Stimulated activated CD8-positive, alpha-beta memory T cell treated with anti-CD3 and anti-CD28 coated beads, Interleukin-4, amount 100 ng/mL, for 1 hour (primary cell): Measurements from ENCODE around the gene PLOD1.
A peak's percentile ranks its signal among the peaks of the same experiment; 100 is the strongest.

ENCODE experiments used
- DNase-seq, 2 donors: peaks; one replicate each; pipeline ENCODE4 v3.0.0-alpha.2; 2020; ENCODE audit warnings: low read depth in 2 of 2, low spot score in 1 of 2

Gene PLOD1

DNA sequence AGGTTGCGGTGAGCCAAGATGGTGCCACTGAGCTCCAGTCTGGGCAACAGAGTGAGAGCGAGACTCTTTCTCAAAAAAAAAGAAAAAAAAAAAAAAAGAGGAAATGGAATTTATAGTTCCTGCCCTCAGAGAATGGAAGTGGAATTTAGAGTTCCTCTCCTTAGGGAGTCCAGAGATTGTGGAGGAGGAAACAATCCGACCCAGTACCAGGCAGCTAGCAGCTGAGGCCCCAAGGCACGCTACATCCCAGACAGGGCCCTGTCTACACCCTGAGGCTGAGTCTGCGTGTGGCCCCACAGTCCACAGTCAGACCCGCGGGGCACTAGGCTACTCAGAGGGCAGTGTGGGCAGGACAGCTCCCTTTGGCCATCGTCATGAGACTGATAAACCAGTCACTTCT, 43.8 kb downstream of the PLOD1 start:
- no peak for DNase-seq

DNA sequence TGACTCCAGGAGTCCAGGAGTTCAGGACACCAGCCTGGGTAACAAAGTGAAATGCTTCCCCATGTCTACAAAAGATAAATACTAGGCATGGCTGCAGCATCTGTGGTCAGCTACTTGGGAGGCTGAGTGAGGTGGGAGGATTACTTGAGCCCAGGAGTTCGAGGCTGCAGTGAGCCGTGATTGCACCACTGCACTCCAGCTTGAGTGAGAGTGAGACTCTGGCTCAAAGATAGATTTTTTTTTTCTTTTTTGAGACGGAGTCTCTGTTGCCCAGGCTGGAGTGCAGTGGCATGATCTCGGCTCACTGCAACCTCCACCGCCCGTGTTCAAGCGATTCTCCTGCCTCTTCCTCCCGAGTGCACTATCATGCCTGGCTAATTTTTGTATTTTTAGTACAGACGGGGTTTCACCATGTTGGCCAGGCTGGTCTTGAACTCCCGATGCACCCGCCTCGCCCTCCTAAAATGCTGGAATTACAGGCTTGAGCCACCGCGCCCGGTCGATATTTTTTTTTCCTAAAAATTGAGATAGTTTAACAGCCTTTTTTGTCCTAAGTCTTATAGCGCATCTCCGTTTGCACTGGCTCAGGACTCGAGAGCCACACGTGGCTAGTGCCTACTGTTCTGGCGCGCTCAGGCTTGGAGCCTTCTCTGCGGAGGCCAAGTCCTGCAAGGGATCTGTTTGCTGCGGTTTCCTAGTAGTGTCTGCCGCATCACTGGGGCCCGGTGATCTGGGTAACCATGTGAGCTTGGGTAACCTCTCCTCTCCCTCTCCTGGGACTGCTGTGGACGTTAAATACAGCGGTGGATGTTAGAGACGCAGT, 44.7 kb downstream of the PLOD1 start:
- DNase-seq = no peak

DNA sequence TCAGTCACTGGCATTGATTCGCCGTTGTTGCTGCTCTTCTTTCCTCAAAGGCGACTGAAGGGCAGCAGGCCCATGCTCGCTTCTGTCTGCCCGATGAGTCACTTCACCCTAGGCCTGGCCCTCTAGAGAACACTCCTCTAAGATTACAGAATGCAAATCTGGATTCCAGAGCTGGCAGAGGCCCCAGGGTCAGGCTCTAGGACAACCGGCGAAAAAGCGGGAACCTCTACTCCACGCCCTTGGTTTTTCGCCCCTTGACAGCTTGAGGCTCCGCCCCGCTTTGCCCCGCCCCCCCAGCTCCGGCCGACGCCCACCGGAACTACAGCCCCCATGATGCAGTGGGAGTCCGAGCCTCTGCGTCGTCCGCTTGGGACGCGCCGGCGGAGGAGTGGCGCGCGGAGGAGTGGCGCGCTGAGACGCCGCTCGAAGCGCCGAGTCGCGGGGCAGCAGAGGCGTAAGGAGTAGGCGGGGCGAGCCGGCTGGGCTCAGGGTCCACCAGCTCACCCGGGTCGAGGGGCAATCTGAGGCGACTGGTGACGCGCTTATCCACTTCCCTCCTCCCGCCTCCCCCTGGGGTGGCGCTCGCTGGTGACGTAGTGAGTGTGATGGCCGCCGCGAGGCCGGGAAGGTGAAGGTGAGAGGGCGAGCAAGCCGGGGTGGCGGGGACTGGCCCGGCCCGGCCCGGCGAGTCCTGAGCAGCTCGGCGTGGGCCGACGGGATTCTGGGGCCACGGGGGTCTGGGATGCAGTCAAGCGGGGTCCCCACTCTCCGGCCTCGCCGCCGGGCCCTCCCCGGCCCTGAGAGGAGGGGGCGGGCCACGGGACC, 45.5 kb downstream of the PLOD1 start, which contains the start of gene MFN2:
Gene MFN2 (plus strand): TSS at position 594 of the 825 bp plus-strand sequence. CDS start 8,725 bp downstream, outside the sequence.
- peak; percentile 83 to 89 for DNase-seq

DNA sequence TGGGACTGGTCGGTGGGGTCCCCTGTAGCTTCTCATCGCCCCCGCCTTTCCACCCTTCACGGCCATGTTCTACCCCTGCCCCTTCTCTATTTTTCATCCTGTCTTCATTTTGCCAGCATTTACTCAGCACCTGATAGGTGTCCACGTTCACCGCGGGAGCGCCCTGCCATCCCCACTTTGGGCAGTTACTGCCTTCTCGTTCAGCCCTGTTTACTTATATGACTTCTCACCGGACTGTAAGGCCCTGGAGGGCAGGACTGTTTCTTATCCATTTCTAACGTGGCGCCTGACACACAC, 46.1 kb downstream of the PLOD1 start:
- DNase-seq = no peak

DNA sequence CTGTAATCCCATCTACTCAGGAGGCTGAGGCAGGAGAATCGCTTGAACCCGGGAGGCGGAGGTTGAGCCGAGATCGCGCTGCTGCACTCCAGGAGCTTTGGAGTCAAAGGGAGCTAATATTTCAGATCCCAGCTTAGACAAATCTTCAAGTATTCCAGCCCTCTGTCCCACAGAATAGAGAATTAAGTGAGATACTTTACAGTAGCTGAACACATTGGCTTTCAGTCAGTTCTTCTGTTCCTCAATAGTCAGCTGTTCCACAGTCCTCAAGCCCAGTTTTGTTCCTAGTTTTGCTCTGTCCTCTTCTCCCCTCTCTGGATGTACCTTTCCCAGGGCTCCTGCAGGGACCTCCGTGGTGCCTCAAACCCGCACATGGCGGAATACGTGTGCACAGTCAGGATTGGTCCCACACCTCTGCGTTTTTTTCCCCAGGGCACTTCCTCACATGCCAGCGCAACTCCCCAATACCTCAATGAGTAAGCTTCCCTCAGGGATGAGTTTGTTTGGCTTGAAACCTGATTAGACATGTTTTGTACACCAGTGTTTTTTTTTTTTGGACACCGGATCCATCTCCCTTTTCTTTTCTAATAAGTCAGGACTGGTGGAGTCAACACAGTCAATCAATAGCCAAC, 47.0 kb downstream of the PLOD1 start:
- DNase-seq = no peak

DNA sequence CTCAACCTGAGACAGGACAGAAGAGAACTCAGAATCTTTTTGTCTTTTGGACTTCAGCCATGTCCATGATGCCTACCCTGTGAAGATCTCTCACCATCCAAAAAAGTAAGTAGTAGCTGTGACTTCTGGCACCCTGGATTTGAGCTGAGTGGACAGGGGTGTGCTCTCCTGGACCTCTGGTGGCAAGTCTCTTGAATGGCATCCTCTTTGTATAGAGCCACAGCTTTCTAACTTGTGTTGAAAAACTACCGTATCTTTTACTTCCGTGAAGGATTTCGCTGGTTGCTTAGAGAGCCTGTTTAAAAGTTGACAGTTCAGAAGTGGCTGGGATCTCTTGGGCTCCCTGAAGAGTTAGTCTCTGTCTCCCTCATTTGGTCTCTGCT, 47.5 kb downstream of the PLOD1 start:
- DNase-seq = no peak

DNA sequence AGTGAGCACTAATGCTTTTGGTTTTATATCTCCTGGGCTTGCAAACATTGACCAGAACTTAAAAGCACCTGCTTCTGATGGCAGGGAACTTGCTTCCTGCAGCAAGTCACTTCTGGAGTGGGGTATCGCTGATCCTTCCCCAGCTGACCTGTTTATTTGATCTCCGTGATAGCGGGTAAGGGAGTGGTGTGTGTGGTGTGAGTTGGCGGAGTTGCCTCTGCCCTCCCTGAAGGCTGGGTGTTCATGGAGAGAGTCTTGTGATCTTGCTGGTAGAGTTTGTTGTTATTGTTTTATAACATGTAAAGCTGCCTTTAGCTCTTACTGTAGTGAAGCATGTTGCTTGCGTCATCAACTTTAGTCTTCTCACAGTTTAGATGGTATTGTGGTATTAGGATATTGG, 49.6 kb downstream of the PLOD1 start:
- no peak for DNase-seq

DNA sequence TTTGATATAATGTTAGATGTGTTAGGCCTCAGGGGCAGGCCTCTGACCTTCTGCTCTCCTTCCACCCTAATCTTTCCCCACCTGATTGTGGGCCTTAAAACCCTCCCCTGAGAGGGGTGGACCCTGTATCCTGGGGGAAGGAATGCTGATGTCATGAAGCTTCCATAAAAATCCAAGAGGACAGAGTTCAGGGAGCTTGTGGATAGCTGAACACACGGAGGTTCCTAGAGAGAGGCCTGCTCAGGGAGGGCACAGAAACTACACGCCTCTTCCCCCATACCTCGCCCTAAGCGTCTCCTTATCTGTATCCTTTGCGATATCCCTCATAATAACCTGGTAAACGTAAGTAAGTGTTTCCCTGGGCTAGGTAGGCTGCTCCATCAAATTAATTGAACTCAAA, 50.1 kb downstream of the PLOD1 start:
- DNase-seq = no peak

DNA sequence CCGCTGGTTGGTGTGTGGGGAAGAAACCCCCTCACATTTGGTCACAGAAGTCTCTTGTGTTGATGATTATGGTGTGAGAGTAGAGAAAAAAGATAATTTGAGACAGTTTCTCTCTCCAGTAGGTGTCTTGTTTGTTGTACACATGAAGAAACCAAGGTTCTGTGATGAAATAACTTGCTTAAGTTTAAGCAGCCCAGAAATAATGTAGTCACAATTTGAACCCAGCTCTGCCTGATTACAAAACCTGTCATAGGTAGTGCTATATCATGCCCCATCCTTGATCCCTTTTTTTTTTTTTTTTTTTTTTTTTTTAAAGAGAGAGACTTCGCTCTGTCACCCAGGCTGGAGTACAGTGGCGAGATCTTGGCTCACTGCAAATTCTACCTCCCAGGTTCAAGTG, 50.7 kb downstream of the PLOD1 start:
- DNase-seq = no peak

DNA sequence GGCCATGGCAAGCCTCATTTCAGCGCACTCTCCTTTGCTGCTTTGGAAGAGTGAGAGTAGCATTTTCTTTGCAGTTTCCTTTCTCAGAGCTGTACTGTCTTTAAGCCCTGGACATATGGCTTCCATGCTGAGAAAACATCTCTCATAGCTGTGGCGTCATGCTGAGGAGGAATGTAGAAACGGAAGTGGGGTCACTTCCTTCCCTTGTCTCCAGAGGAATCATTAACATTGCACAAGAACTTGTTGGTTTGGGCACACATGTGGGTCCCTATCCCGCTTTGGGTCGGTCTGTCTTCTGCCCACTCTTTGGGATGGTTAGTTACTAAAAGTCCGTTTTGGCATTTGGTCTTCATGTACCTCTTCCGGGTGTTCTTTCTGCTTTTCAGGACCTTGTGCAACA, 51.3 kb downstream of the PLOD1 start:
- no peak for DNase-seq

DNA sequence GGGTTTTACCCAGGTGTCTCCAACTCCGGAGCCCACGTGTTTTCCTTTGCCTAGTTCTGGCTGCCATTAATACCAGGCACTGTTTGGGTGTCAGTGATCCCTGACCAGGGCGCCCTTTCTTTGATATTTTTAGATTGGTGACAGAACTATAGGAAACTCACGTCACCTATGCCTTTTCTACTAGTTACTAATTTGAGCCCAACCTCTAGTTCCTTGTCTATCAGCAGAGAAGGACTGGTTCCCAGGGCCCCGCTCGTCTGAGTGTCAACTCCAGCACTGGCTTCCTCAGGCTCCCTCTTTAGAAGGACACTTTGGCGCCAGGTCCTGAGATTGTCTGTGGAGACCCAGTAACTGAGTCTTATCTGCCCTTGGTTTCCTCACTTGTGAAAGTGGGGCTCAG, 55.2 kb downstream of the PLOD1 start:
- DNase-seq = no peak

DNA sequence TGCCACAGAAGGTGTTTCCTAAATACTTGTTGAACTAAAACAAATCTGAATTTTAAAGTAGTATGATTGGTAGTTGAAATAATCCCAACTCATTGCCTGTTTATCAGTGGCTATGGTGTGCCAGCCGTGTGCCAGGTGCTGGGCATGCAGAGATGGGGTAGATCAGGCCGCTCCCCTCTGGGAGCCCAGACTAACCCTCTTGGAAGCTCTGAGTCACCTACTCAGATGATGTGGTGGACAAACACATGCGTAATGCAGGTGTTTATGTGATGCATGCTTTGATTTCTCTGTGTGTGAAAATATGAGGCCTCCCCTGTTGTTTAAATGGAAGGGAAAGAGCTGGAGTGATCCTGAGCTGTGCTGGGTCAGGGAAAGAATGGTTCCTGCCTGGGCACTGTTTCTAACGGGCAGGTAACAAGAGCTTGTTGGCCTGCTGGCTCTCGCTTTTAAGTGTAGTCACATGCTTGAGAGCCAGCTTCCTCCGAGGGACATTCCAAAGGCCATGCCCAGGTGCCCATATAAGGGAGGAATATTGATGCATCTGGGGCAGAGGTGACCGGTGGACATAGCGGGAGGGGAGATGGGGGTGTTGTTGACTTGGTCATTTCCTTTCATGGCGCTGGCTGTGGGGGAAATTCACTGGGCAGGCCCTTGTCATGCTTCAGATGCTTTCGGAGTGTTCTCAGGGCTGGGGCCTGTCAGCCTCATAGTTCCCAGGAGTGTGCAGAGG, 56.0 kb downstream of the PLOD1 start:
- no peak for DNase-seq

DNA sequence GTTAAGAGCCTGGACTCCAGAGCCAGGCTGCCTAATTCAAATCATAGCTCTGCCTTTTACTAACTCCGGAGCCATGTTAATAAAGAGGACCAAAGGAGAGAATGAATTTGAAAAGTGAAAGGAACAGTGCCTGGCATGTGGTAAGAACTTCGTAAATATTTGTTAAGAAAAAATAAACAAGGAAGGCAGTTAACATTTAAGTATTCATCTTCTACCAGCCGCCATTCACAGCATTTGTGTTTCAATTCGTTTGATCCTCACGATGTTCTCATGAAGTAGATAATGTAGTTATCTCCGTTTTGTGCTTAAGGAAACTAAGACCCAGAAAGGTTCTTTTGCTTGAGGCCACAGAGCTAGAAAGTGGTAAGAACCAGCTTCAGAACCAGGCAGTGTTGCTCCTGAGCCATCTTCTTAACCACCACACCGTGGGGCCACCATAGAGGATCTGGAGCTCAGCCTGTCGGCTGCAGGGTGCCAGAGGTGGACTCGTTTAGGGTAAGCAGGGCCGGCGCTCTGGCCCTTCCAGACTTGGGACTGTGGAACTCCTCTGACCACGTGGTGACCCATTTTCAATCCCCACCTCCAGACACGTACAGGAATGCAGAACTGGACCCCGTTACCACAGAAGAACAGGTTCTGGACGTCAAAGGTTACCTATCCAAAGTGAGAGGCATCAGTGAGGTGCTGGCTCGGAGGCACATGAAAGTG, 57.6 kb downstream of the PLOD1 start:
- no peak for DNase-seq

DNA sequence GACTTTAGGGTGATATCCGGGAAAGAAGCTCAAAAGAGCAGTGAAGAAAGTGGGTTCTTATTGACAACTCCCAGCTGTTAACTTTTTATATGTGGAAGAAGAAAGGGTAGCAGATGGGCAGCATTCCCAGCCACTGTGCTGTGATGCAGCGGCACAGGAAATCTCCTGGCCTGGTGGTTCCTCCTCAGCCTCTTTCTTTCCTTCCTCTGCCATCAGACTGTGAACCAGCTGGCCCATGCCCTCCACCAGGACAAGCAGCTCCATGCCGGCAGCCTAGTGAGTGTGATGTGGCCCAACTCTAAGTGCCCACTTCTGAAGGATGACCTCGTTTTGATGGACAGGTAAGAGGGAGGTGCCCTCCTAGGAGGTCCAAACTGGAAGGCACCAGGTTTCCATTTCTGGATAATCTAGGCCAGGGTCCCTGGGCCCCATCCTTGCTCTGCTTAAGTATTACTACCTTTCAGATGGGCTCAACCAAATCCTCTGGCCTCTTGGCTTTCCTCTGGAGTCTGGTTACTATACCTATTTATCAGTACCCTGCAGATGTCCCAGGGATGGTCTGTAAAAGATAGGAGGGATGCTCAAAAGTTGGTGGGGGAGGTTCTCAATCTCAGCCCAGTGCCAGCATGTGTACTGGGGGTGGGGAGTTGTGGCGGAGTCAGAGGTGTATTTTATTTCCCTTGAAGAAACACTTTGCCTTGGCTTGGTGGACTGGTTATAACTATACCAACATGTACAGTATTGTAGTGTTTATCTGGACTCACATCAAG, 62.7 kb downstream of the PLOD1 start:
- no peak for DNase-seq

DNA sequence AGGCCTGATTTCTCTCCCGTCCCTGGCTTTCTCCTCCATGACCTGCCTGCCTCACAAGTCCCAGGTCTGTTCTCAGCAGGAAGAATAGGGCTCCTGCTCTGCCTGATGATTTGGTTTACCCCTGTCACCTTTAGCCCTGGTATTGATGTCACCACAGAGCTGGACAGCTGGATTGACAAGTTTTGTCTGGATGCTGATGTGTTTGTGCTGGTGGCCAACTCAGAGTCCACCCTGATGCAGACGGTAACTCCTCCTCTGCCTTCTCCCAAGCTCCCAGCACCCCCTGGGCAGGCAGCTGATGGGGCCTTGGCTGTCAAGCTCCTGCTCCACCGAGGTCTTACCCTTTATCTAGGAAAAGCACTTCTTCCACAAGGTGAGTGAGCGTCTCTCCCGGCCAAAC, 64.1 kb downstream of the PLOD1 start:
- no peak for DNase-seq

DNA sequence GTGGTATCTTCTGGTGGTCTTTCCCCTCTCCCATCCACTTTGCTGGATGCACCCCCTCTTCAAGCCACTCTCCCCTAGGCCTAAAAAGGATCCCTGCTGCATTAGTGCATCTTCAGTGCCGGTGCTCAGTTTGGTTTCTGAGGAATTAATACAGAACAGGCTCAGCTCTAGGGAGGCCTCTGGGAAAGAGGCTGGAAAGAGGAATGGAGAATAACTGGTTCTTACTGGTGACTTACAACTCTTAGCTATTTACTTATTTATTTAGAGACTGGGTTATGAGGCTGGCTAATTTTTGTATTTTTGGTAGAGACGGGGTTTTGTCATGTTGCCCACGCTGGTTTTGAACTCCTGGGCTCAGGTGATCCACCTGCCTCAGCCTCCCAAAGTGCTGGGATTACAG, 64.7 kb downstream of the PLOD1 start:
- no peak for DNase-seq

DNA sequence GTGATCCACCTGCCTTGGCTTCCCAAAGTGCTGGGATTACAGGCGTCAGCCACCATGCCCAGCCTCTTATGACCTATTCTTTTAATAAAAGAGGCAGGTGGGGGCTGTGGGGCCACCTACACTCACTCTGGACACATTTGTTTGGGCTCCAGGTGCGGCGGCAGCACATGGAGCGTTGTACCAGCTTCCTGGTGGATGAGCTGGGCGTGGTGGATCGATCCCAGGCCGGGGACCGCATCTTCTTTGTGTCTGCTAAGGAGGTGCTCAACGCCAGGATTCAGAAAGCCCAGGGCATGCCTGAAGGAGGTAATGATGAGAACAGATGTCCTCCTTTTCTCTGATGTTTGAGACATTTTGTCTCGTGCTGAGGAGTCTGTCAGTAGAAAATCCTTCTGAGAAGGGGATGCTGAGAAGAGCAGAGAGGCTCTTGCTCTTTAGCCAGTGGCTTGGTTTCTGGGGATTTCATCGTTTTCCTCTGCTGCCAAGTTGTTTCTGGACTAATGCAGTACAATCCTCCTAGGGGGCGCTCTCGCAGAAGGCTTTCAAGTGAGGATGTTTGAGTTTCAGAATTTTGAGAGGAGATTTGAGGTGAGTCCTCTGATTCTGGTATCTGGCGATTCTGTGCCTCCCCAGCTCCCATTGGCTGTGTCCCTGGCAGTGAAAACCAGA, 66.9 kb downstream of the PLOD1 start:
- no peak for DNase-seq

DNA sequence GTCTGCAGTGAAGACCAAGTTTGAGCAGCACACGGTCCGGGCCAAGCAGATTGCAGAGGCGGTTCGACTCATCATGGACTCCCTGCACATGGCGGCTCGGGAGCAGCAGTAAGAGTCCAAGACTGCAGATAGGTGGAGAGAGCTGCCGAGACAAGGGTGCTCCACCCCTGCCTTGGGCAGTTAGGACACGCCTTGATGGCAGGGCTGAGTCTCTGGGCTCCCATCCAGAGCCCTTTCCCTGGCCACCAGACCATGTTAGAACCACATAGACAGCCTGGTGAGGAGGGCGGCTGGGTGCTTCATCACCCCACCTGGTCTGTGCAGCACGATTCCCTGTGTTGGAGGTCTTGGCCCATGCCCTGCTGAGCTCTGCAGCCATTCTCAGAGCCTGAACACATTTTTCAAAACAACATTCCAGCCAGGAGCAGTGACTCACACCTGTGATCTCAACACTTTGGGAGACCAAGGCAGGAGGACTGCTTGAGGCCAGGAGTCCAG, 67.5 kb downstream of the PLOD1 start:
- no peak for DNase-seq

DNA sequence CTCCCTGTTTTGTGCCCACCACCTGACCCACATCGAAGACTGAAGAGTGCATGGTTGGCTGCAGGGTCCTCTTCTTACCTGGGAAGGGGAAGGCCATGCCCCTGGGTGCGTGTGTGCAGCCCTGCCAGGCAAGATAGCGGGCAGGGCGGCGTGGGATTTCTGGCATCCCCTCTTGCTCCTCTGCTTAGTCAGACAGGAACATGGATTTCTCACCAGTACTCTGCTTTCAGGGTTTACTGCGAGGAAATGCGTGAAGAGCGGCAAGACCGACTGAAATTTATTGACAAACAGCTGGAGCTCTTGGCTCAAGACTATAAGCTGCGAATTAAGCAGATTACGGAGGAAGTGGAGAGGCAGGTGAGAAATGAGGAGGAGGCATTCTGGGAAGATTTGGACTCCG, 69.2 kb downstream of the PLOD1 start:
- no peak for DNase-seq
